NCI-H2196 treated with DMSO at 0.1 percent for 48 hours (cell line): ENCODE results near the gene CRK.

ENCODE experiments used
- DNase-seq: peaks from one replicate; lab custom pipeline; 2025; ENCODE audit not compliant: unreplicated experiment; lab: John Stamatoyannopoulos, UW

Gene CRK

DNA sequence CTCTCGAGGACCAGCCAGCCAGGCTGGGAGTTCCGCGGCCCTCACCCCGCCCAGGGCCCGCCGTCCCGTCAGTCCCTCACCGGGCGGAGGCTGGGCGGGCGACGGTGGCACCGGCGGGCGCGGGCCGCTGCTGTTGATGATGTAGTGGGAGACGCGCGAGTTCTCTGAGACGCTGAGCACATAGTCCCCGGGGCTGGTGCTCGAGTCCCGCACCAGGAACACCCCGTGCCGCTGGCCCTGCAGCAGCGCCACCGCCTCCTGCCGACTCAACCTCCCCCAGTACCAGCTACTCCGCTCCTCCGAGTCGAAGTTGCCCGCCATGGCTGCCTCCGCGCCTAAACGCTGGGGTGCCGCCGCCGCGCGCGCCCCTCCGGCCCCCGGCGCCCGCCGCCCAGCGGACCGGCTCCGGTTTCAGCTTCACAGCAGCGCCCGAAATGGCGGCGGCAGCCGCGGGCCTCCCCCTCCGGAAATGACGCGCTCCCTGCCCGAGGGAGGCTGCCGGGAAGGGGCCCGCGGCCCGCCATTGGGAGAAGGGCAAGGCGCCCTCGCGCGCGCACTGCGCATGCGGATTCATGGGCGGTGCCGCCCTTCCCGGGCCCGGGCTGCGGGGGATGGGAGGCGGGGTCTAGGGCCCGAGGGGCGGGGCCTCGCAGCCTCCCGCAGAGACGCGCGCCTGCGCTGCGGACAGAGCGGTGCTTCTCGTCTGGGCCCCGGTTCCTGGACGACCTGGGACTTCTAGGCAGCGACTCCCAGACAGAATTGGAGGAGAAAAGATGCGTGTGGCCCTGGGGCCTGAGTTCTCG lies at the start of gene CRK:
Gene CRK, minus strand, starts transcription at position 436 of the 803 bp plus-strand sequence. Its CDS starts 115 bp downstream, at position 321.
- DNase-seq: peak; percentile 62

- DNase-seq: no peak
Observed at GRCh38 chr17:1505586-1505985, 49.6 kb upstream of the CRK start.

DNA sequence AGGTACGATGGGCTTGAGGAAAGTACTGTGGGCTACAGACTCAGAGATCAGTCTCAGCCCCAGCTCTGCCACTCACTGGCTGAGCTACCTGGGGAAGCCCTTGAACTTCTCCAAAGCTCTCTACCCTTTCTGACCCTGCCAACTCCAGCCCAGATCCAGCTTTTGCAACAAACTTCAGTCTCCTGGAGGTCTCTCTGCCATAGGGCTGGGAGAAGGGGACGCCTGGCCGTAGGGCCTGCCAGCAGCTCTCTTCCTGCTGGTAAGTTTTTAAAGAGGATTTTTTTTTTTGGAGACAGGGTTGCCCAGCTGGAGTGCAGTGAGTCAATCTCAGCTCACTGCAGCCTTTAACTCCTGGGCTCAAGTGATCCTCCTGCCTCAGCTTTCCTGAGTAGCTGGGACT lies 48.8 kb upstream of the CRK start:
- DNase-seq: no peak

GRCh38 chr17:1503699-1504098 lies 47.7 kb upstream of the CRK start:
- no peak for DNase-seq

GRCh38 chr17:1498869-1499268 lies 42.8 kb upstream of the CRK start:
- no peak for DNase-seq

DNA sequence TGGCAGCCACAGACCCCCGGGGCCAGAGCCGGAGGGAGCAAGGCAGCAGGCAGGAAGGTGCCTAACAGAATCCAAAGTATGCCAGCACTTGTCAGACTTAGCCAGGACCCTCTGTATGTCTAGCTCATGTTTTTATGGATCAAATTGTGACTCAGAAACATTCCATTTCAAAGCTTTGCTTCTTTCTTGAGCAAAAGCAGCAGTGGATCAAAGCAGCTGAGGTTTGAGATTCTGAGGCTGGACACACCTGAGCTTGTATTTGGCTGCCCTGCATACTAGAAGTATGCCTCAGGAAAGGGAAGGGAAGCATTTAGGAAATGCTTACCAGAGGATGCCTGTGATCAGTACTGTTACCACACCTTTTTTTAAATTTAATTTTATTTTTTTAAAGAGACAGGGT lies 42.2 kb upstream of the CRK start:
- no peak for DNase-seq

GRCh38 chr17:1497831-1498230 lies 41.8 kb upstream of the CRK start:
- DNase-seq: no peak

- no peak for DNase-seq
Observed at GRCh38 chr17:1496869-1497268, 40.8 kb upstream of the CRK start.

GRCh38 chr17:1495265-1495989 lies 39.4 kb upstream of the CRK start:
- no peak for DNase-seq

GRCh38 chr17:1494736-1495253 lies 38.8 kb upstream of the CRK start:
- DNase-seq: no peak

DNA sequence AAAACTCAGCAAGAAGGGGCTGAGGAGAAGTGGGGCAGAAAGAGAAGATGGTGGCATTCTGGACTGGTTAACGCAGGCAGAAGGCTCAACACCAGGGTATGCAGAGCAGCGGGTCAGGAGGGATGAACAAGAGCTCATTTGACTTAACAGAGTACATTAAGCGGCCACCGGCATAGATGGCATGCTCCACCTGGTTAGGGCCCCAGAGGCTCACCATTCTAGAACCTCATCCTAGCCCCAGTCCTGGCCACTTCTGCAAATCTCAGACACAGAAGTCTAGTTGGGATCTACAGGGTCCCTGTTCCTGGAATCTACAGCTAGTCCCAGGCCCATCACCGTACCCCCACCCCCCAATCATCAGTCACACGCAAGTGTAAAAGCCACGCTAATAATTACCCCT lies 38.2 kb upstream of the CRK start:
- DNase-seq: no peak

- no peak for DNase-seq
Observed at GRCh38 chr17:1493291-1493980, 37.4 kb upstream of the CRK start.

DNA sequence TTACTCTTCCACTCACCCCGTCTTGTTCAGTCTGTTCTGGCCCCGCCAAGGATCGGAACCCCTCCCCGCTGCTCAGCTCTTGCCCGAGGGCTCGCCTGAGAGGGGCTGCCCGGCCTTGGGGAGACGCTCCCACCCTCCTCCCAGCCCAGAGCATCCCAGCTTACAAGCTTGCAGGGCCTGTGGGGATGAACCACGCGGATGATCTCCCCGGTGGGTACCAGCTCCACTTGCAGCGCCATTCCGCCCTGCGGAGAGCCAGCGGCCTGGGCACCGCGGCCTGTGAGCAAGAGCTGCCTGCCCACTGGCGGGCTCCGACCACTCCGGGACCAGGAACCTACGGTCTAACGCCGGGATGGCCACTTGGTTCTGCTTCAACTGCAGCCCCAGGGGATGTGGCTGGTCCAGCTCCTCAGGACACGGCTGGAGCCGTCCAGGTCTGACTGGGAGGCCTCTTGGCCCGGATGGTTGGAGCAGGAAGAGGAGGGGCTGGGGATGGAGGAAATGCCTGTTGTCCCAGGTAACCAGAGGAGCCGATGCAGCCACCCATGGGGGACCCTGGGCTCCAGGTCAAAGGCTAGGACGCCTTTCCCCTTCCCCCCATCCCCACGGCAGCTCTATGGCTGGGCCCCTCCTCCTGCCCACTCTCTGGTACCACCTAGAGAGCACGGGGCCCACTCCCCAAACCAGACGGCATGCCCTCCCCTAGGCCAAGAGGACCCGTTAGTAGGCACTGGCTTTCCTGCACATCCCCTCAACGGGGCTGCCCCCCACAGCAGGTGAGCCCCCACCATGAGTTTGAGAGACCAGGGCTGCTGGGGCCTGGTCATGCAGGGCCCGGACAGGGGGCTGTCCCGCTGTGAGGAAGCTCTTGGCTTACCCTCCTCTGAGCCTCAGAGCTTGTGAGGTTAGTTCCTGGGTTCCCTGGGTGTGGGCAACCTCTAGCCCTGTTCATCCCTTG lies 36.5 kb upstream of the CRK start, which contains the start of gene MYO1C:
Gene MYO1C, minus strand, starts transcription at position 438 of the 958 bp plus-strand sequence. Its CDS starts 199 bp downstream, at position 239.
- DNase-seq: no peak

GRCh38 chr17:1491443-1492248 lies 35.6 kb upstream of the CRK start:
- no peak for DNase-seq

GRCh38 chr17:1490643-1491442 lies 34.8 kb upstream of the CRK start:
- DNase-seq: no peak

GRCh38 chr17:1488826-1489270 lies 32.8 kb upstream of the CRK start:
- no peak for DNase-seq

- peak; percentile 23 for DNase-seq
Observed at GRCh38 chr17:1487939-1488825, 32.1 kb upstream of the CRK start.
